CD14-positive monocyte (primary cell): ENCODE results near the gene CLDN19. TPM values are rescaled to one million over a fixed set of nuclear protein-coding genes. Genes with fewer than 3 reads are reported as not detected.
A peak's percentile ranks its signal among the peaks of the same experiment; 100 is the strongest.
"Not testable (repeated sequence)": the region's sequence is repeated elsewhere in the genome, so short reads cannot be mapped to it uniquely, and the experiment has no call there.

Experiments
- DNase-seq, 3 donors: peaks; one replicate each; pipeline ENCODE4 v3.0.0-alpha.2; 2011 to 2022
- H2AFZ ChIP-seq: 2 replicates; pipeline ENCODE4 v1.6.0; 2012; ENCODE audit warnings: mild to moderate bottlenecking, low read depth, low read length, inconsistent platforms; ENCODE audit not compliant: insufficient read depth, poor library complexity, severe bottlenecking
- H3K27ac ChIP-seq, 2 donors: 1 replicate in 1 of 2; 2 replicates in 1 of 2; pipeline ENCODE4 v1.5.1; 2012 to 2013; ENCODE audit warnings: low read length in 2 of 2, control low read depth in 1 of 2, inconsistent platforms in 1 of 2, low read depth in 1 of 2, mild to moderate bottlenecking in 1 of 2
- H3K27me3 ChIP-seq, 2 donors: one replicate each; pipeline versions ENCODE4 v1.6.0 to v1.6.1; 2011 to 2013; ENCODE audit warnings: low read length in 2 of 2; ENCODE audit not compliant: control insufficient read depth in 2 of 2, insufficient read depth in 2 of 2
- H3K36me3 ChIP-seq, 2 donors: replicated peaks in 1 of 2; 1 replicate in 1 of 2; 2 replicates in 1 of 2; pipeline versions ENCODE4 v1.5.1 to v1.6.1; 2012 to 2013; ENCODE audit warnings: low read length in 2 of 2, control low read depth in 1 of 2, inconsistent platforms in 1 of 2, mild to moderate bottlenecking in 1 of 2; ENCODE audit not compliant: insufficient read depth in 2 of 2, control insufficient read depth in 1 of 2
- H3K4me1 ChIP-seq, 2 donors: 1 replicate in 1 of 2; 2 replicates in 1 of 2; pipeline versions ENCODE4 v1.5.1 to v1.6.1; 2012 to 2013; ENCODE audit warnings: low read length in 2 of 2, control low read depth in 1 of 2, inconsistent platforms in 1 of 2, mild to moderate bottlenecking in 1 of 2, moderate library complexity in 1 of 2; ENCODE audit not compliant: insufficient read depth in 2 of 2, control insufficient read depth in 1 of 2
- H3K4me2 ChIP-seq: replicated peaks from 2 replicates; pipeline ENCODE3; 2012; ENCODE audit warnings: low read length, moderate library complexity, mild to moderate bottlenecking; ENCODE audit not compliant: poor library complexity, severe bottlenecking; ENCODE audit errors: extremely low read depth
- H3K4me3 ChIP-seq, 3 experiments: fragments of 200-600 bp in 1 of 3; sonication (generic) in 1 of 3; replicated peaks in 1 of 3; 1 replicate in 2 of 3; 2 replicates in 1 of 3; pipeline ENCODE4 v1.5.1; 2011 to 2013; ENCODE audit warnings: low read length in 3 of 3, mild to moderate bottlenecking in 3 of 3, control low read depth in 2 of 3, low read depth in 2 of 3, inconsistent platforms in 1 of 3, moderate library complexity in 1 of 3
- H3K79me2 ChIP-seq: 2 replicates; pipeline ENCODE4 v1.6.0; 2012; ENCODE audit warnings: mild to moderate bottlenecking, control low read depth, inconsistent platforms, low read length, moderate library complexity; ENCODE audit not compliant: insufficient read depth
- H3K9ac ChIP-seq: 2 replicates; pipeline ENCODE4 v1.6.0; 2017; ENCODE audit warnings: low read length, mild to moderate bottlenecking; ENCODE audit not compliant: insufficient read depth, poor library complexity, severe bottlenecking
- H3K9me3 ChIP-seq, 2 donors: replicated peaks in 1 of 2; 1 replicate in 1 of 2; 2 replicates in 1 of 2; pipeline versions ENCODE4 v1.5.1 to v1.6.1; 2012 to 2013; ENCODE audit warnings: low read length in 2 of 2, control low read depth in 1 of 2; ENCODE audit not compliant: control insufficient read depth in 1 of 2, insufficient read depth in 1 of 2
- H4K20me1 ChIP-seq: 2 replicates; pipeline ENCODE4 v1.6.0; 2012; ENCODE audit warnings: mild to moderate bottlenecking, low read length, control low read depth, moderate library complexity; ENCODE audit not compliant: insufficient read depth
- H3K27ac Mint-ChIP-seq, 7 donors: one replicate each; pipeline ENCODE4 v1.8.0; 2020; ENCODE audit warnings: mild to moderate bottlenecking in 7 of 7, mixed read lengths in 7 of 7, moderate library complexity in 6 of 7, inconsistent platforms in 2 of 7
- H3K27me3 Mint-ChIP-seq, 3 donors: one replicate each; pipeline ENCODE4 v1.8.0; 2021 to 2022; ENCODE audit warnings: low read depth in 3 of 3, mild to moderate bottlenecking in 3 of 3, mixed read lengths in 3 of 3, moderate library complexity in 3 of 3, inconsistent platforms in 1 of 3
- H3K36me3 Mint-ChIP-seq, 2 donors: one replicate each; pipeline ENCODE4 v1.8.0; 2020; ENCODE audit warnings: mixed read lengths in 2 of 2, inconsistent platforms in 1 of 2, mild to moderate bottlenecking in 1 of 2
- H3K4me1 Mint-ChIP-seq: one replicate; pipeline ENCODE4 v1.8.0; 2020; ENCODE audit warnings: mild to moderate bottlenecking, mixed read lengths
- H3K4me3 Mint-ChIP-seq, 2 donors: one replicate each; pipeline ENCODE4 v1.8.0; 2020; ENCODE audit warnings: mild to moderate bottlenecking in 2 of 2, mixed read lengths in 2 of 2, moderate library complexity in 1 of 2
- H3K9me3 Mint-ChIP-seq, 7 donors: one replicate each; pipeline ENCODE4 v1.8.0; 2020 to 2022; ENCODE audit warnings: mixed read lengths in 7 of 7, mild to moderate bottlenecking in 6 of 7, moderate library complexity in 6 of 7, inconsistent platforms in 2 of 7
- WGBS: methylation state at CpG from one replicate; pipeline ENCODE4 v1.1.5; 2013; ENCODE audit warnings: missing lambda C conversion rate; ENCODE audit not compliant: insufficient coverage; 5-methylcytosine and 5-hydroxymethylcytosine counted together
- intact Hi-C, 2 donors: fragments of 100-400 bp; cut with micrococcal nuclease; formaldehyde crosslinking; loops; one replicate each; pipeline versions ENCODE4 v1.15.0 to v1.15.1; 2023
- polyA plus RNA-seq, 3 donors: library from polyadenylated mRNA; depleted of rRNA in 1 of 3; unstranded in 2 of 3; stranded (reverse) in 1 of 3; fragments of 300-500 nt in 2 of 3; fragments of >200 nt in 1 of 3; fragmentation: Illumina TruSeq in 2 of 3; gene quantifications; 1 replicate in 2 of 3; 2 replicates in 1 of 3; pipeline ENCODE4 v1.2.3, GENCODE V29; 2012 to 2021
- TF ChIP-seq, protein P1 (sequence below): fragments of 200-600 bp; IDR thresholded peaks from one replicate; pipeline ENCODE4 v1.8.0; 2022; ENCODE audit warnings: antibody characterized with exemption, mild to moderate bottlenecking

The CLDN19 gene
- polyA plus RNA-seq, 3 donors, result not detected

DNA sequence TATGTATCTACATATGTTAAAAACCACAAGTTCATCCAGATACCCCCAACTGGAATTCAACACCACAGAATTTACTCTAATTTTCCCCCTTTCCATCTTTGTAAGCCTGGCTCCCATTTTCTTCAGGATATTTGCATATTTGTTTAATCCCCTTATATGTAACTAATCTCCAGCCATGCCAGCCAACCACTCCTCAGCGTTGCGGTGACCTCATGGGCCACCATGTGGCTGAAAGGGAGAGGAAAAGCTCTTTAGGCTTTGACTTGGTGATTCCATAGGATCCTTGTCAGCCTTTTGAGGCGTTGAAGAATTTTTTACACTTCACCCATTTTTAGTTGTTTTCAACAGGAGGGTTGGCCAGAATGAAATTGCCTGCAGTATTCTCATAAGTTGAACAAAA lies 10.0 kb downstream of the CLDN19 start:
- Histone ChIP-seq H3K27ac (no peak overlapping the region), H4K20me1 (no peaks in the 10 kb centered on the region), H3K27me3 (no peaks in the 10 kb centered on the region), H3K4me1 (no peaks in the 10 kb centered on the region), H3K9me3 (no peaks in the 10 kb centered on the region), H2AFZ (no peak overlapping the region), H3K4me3 (no peak overlapping the region), H3K4me2 (no peak overlapping the region), H3K36me3 (no peaks in the 10 kb centered on the region), H3K79me2 (no peaks in the 10 kb centered on the region), H3K9ac (no peak overlapping the region)
- H3K27me3 Mint-ChIP-seq, result peaks cover 0 to 1% (median 0%) of the 10 kb centered on the region in 3 donors
- no CpG with 5 or more reads among the region's 3 CpGs for WGBS
- H3K36me3 Mint-ChIP-seq, result no peaks in the 10 kb centered on the region
- no peaks in the 10 kb centered on the region for H3K4me1 Mint-ChIP-seq
- H3K9me3 Mint-ChIP-seq, result no peaks in the 10 kb centered on the region
- no peak overlapping the region for H3K4me3 Mint-ChIP-seq
- DNase-seq, result no peak
- TF ChIP-seq, protein P1, sequence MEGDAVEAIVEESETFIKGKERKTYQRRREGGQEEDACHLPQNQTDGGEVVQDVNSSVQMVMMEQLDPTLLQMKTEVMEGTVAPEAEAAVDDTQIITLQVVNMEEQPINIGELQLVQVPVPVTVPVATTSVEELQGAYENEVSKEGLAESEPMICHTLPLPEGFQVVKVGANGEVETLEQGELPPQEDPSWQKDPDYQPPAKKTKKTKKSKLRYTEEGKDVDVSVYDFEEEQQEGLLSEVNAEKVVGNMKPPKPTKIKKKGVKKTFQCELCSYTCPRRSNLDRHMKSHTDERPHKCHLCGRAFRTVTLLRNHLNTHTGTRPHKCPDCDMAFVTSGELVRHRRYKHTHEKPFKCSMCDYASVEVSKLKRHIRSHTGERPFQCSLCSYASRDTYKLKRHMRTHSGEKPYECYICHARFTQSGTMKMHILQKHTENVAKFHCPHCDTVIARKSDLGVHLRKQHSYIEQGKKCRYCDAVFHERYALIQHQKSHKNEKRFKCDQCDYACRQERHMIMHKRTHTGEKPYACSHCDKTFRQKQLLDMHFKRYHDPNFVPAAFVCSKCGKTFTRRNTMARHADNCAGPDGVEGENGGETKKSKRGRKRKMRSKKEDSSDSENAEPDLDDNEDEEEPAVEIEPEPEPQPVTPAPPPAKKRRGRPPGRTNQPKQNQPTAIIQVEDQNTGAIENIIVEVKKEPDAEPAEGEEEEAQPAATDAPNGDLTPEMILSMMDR, result no peak
- intact Hi-C loops, result no loop called here
- peak overlapping the region in 1 of 7 donors; percentile 23 for H3K27ac Mint-ChIP-seq

DNA sequence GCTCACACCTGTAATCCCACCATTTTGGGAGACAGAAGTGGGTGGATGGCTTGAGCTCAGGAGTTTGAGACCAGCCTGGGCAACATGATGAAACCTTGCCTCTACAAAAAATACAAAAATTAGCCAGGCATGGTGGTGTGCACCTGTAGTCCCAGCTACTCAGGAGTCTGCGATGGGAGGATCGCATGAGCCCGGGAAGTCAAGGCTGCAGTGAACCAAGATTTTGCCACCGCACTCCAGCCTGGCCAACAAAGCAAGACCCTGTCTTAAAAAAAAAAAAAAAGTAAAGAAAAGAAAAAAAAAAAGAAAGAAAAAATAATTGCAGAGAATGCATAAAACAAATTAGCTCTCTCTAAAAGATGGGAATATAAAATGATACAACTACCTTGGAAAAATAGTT lies 14.2 kb downstream of the CLDN19 start:
- H3K36me3 ChIP-seq, H3K9ac ChIP-seq, H2AFZ ChIP-seq, H3K4me3 Mint-ChIP-seq, H3K36me3 Mint-ChIP-seq, H3K9me3 ChIP-seq, H3K4me2 ChIP-seq, intact Hi-C loops, H3K9me3 Mint-ChIP-seq, H3K27ac ChIP-seq, H3K27me3 ChIP-seq, H3K4me3 ChIP-seq, H3K27me3 Mint-ChIP-seq, DNase-seq, H4K20me1 ChIP-seq, H3K4me1 Mint-ChIP-seq, H3K79me2 ChIP-seq, H3K4me1 ChIP-seq, H3K27ac Mint-ChIP-seq: not testable (repeated sequence)
- no CpG with 5 or more reads among the region's 4 CpGs for WGBS
